A549 (cell line): ENCODE results near the gene AMZ2. TPM values are rescaled to one million over a fixed set of nuclear protein-coding genes. Genes with fewer than 3 reads are reported as not detected.

Source experiments
- ATAC-seq, 2 experiments: fragments of 200-7000 bp in 1 of 2; fragments of >200 bp in 1 of 2; cut with Nextera tagmentation in 1 of 2; cut with Tn5 transposase in 1 of 2; 3 replicates each; pipeline versions ENCODE4 v1.8.0 to v1.9.1; 2018 to 2020; ENCODE audit warnings: mild to moderate bottlenecking in 1 of 2, moderate library complexity in 1 of 2
- CTCF ChIA-PET: fragments of 300-600 bp; sonication (Branson Sonifier 250); formaldehyde crosslinking; extraction: SDS; loops from one replicate; lab custom pipeline; 2021; ENCODE audit warnings: antibody characterized with exemption, inconsistent platforms; lab: Yijun Ruan, JAX
- POLR2A ChIA-PET: fragments of 350-600 bp; formaldehyde crosslinking; extraction: SDS; loops from one replicate; lab custom pipeline; 2021; ENCODE audit warnings: antibody characterized with exemption, inconsistent platforms; lab: Yijun Ruan, JAX
- DNase-seq, 2 experiments: peaks; one replicate each; pipeline versions ENCODE4 v3.0.0 to v3.0.0-alpha.2; 2011 to 2016; ENCODE audit warnings: low read depth in 1 of 2, low spot score in 1 of 2
- FAIRE-seq: peaks from 2 replicates; lab custom pipeline; 2011; peaks lifted over from hg19 to GRCh38; lab: Jason Lieb, UNC
- H3K27ac ChIP-seq, 2 experiments: fragments of >200 bp; sonication (Bioruptor Twin); formaldehyde crosslinking; 3 replicates each; pipeline ENCODE4 v1.5.1; 2016 to 2017
- H3K4me1 ChIP-seq: fragments of >200 bp; sonication (Bioruptor Twin); formaldehyde crosslinking; 3 replicates; pipeline ENCODE4 v1.6.1; 2016
- H3K4me2 ChIP-seq: fragments of >200 bp; sonication (Bioruptor Twin); formaldehyde crosslinking; 3 replicates; pipeline ENCODE4 v1.6.1; 2016
- H3K4me3 ChIP-seq: fragments of >200 bp; sonication (Bioruptor Twin); formaldehyde crosslinking; 3 replicates; pipeline ENCODE4 v1.5.1; 2016
- H3K9me3 ChIP-seq: fragments of >200 bp; sonication (Bioruptor Twin); formaldehyde crosslinking; 3 replicates; pipeline ENCODE4 v1.6.1; 2016
- ATOH8 ChIP-seq: fragments of 250-450 bp; sonication (Bioruptor Pico); IDR thresholded peaks from 2 replicates; pipeline ENCODE4 v1.5.0; 2020; ENCODE audit warnings: low read depth, mild to moderate bottlenecking, moderate library complexity
- BCL3 ChIP-seq: fragments of >200 bp; sonication (Bioruptor Twin); formaldehyde crosslinking; IDR thresholded peaks from 3 replicates; pipeline ENCODE4 v1.6.1; 2016
- CBX8 ChIP-seq: fragments of 200-600 bp; sonication (generic); IDR thresholded peaks from 2 replicates; pipeline ENCODE4 v1.6.1; 2016
- CEBPB ChIP-seq, 2 experiments: fragments of >200 bp in 1 of 2; sonication (Bioruptor Twin) in 1 of 2; formaldehyde crosslinking in 1 of 2; IDR thresholded peaks; 2 replicates each; pipeline ENCODE4 v1.6.1; 2012 to 2016
- CHD4 ChIP-seq: fragments of 200-600 bp; sonication (generic); IDR thresholded peaks from 2 replicates; pipeline ENCODE4 v1.6.1; 2016; ENCODE audit warnings: antibody characterized with exemption, mild to moderate bottlenecking, borderline replicate concordance
- CTCF ChIP-seq: fragments of >200 bp; sonication (Bioruptor Twin); formaldehyde crosslinking; IDR thresholded peaks from 3 replicates; pipeline ENCODE4 v1.5.1; 2016
- EHMT2 ChIP-seq: fragments of 200-600 bp; sonication (generic); IDR thresholded peaks from 2 replicates; pipeline ENCODE4 v1.6.1; 2016; ENCODE audit warnings: antibody characterized with exemption, low read depth, mild to moderate bottlenecking, moderate library complexity
- ELK1 ChIP-seq: fragments of 150-350 bp; IDR thresholded peaks from 2 replicates; pipeline ENCODE4 v1.6.1; 2014; ENCODE audit warnings: low read depth, mild to moderate bottlenecking, low read length
- FOSL2 ChIP-seq, 2 experiments: fragments of 450-650 bp in 1 of 2; fragments of >200 bp in 1 of 2; sonication (Bioruptor Twin) in 1 of 2; formaldehyde crosslinking; IDR thresholded peaks; 2 replicates each; pipeline versions ENCODE4 v1.5.0 to v1.6.1; 2016 to 2020; ENCODE audit warnings: mild to moderate bottlenecking in 1 of 2, moderate library complexity in 1 of 2
- FOXS1 ChIP-seq: fragments of 250-450 bp; sonication (Bioruptor Pico); IDR thresholded peaks from 2 replicates; pipeline ENCODE4 v1.5.0; 2020; ENCODE audit warnings: mild to moderate bottlenecking, moderate library complexity
- HDAC2 ChIP-seq: fragments of 200-600 bp; sonication (generic); IDR thresholded peaks from 2 replicates; pipeline ENCODE4 v1.6.1; 2016
- JUN ChIP-seq, 2 experiments: fragments of >200 bp; sonication (Bioruptor Twin); formaldehyde crosslinking; IDR thresholded peaks; 2 replicates in 1 of 2; 3 replicates in 1 of 2; pipeline ENCODE4 v1.6.1; 2016 to 2017
- JUNB ChIP-seq: fragments of >200 bp; sonication (Bioruptor Twin); formaldehyde crosslinking; IDR thresholded peaks from 2 replicates; pipeline ENCODE4 v1.6.1; 2016
- PHF8 ChIP-seq: fragments of 200-600 bp; sonication (generic); IDR thresholded peaks from 2 replicates; pipeline ENCODE4 v1.6.1; 2016; ENCODE audit warnings: low read depth, mild to moderate bottlenecking, antibody characterized with exemption, moderate library complexity, borderline replicate concordance
- POLR2A ChIP-seq: IDR thresholded peaks from 2 replicates; pipeline ENCODE4 v1.6.1; 2012; ENCODE audit warnings: mild to moderate bottlenecking, low read length
- RFX5 ChIP-seq: fragments of 450-650 bp; IDR thresholded peaks from 2 replicates; pipeline ENCODE4 v1.7.1; 2014; ENCODE audit warnings: antibody characterized with exemption, mild to moderate bottlenecking, moderate library complexity
- SMC3 ChIP-seq: fragments of >200 bp; sonication (Bioruptor Twin); formaldehyde crosslinking; IDR thresholded peaks from 3 replicates; pipeline ENCODE4 v1.6.1; 2018; ENCODE audit warnings: inconsistent platforms
- TP53 ChIP-seq: fragments of 250-450 bp; sonication (Bioruptor Pico); IDR thresholded peaks from 2 replicates; pipeline ENCODE4 v1.5.0; 2021; ENCODE audit warnings: mild to moderate bottlenecking, moderate library complexity
- USF2 ChIP-seq: fragments of 450-650 bp; IDR thresholded peaks from 2 replicates; pipeline ENCODE4 v1.6.1; 2014; ENCODE audit warnings: antibody characterized with exemption
- ZSCAN20 ChIP-seq: fragments of 250-450 bp; sonication (Bioruptor Pico); IDR thresholded peaks from 2 replicates; pipeline ENCODE4 v1.8.0; 2022; ENCODE audit warnings: mild to moderate bottlenecking, moderate library complexity
- WGBS: methylation state at CpG from one replicate; pipeline ENCODE4 v1.1.6; 2017; ENCODE audit errors: missing lambda C conversion rate; 5-methylcytosine and 5-hydroxymethylcytosine counted together
- polyA plus RNA-seq, 4 experiments: library from polyadenylated mRNA; depleted of rRNA in 3 of 4; stranded (reverse); fragments of >200 nt; fragmentation: RNase III in 1 of 4; extraction: RNeasy Plus Mini Kit Qiagen cat#74134 plus additional on column Dnase treatment in 1 of 4; gene quantifications; 2 replicates in 3 of 4; 3 replicates in 1 of 4; pipeline ENCODE4 v1.2.3, GENCODE V29; 2011 to 2017

Gene AMZ2
- polyA plus RNA-seq, 2 of the 4 experiments (the other 2 are of a cell fraction): 105 to 201 TPM

- no peak for ATAC-seq
- CTCF ChIA-PET: interaction anchor here (1.1 to 1.7 kb wide), 2 partner anchors 13 to 36 kb away, joined by 3 to 4 read pairs; no protein-coding TSS in a partner anchor
Measured at GRCh38 chr17:68298601-68299000, 50.8 kb downstream of the AMZ2 start.

GRCh38 chr17:68299817-68300216, 52.0 kb downstream of the AMZ2 start:
- POLR2A ChIA-PET: no interaction called here
- Histone ChIP-seq H3K9me3 (no peaks in the 10 kb centered on the region), H3K4me1 (peaks cover 1% of the 10 kb centered on the region; the same call in 1 of the 3 replicates), H3K27ac (no peak overlapping the region), H3K4me2 (no peak overlapping the region), H3K4me3 (no peak overlapping the region)
- DNase-seq (no peak), FAIRE-seq (no peak), ATAC-seq (no peak)
- CTCF ChIA-PET: interaction anchor here (1.3 to 1.7 kb wide), 2 partner anchors 10 to 14 kb away, joined by 4 to 6 read pairs; no protein-coding TSS in a partner anchor
- 87% methylated on average over 3 of the region's 3 CpGs for WGBS
- TF ChIP-seq HDAC2: no peak
- no peak for TF ChIP-seq JUNB

More at GRCh38 chr17:68298601-68299000, 50.8 kb downstream of the AMZ2 start:
- FAIRE-seq (no peak), DNase-seq (no peak)
- TF ChIP-seq CEBPB (IDR thresholded peaks at IDR 0.05) (no peak), ATOH8 (CRISPR knock-in tag) (no peak), FOSL2 (IDR thresholded peaks at IDR 0.05) (no peak), FOSL2 (CRISPR knock-in tag; IDR thresholded peaks at IDR 0.05) (no peak), FOXS1 (no peak), SMC3 (no peak), EHMT2 (no peak), JUN (IDR thresholded peaks at IDR 0.05) (no peak), CTCF (no peak), POLR2A (no peak), RFX5 (no peak), ZSCAN20 (CRISPR knock-in tag) (no peak), ELK1 (no peak), TP53 (CRISPR knock-in tag) (no peak), JUNB (no peak), BCL3 (no peak), CHD4 (no peak), PHF8 (no peak), CBX8 (no peak), USF2 (no peak)
- POLR2A ChIA-PET: no interaction called here
- no peak overlapping the region for H3K4me2 ChIP-seq
- H3K4me1 ChIP-seq: no peaks in the 10 kb centered on the region
- H3K4me3 ChIP-seq: no peak overlapping the region
- no peak overlapping the region for H3K27ac ChIP-seq
- H3K9me3 ChIP-seq: no peaks in the 10 kb centered on the region
